AG09319 (cell line): ENCODE measurements around the gene CYP1B1.

Experiments
- DNase-seq: peaks from one replicate; pipeline ENCODE4 v3.0.0-alpha.2; 2010; ENCODE audit warnings: low read depth; ENCODE audit errors: extremely low read depth
- CTCF ChIP-seq: IDR thresholded peaks from 2 replicates; pipeline ENCODE4 v1.5.1; 2011; ENCODE audit warnings: low read depth, mild to moderate bottlenecking, inconsistent platforms, low read length, moderate library complexity

The CYP1B1 gene

DNA sequence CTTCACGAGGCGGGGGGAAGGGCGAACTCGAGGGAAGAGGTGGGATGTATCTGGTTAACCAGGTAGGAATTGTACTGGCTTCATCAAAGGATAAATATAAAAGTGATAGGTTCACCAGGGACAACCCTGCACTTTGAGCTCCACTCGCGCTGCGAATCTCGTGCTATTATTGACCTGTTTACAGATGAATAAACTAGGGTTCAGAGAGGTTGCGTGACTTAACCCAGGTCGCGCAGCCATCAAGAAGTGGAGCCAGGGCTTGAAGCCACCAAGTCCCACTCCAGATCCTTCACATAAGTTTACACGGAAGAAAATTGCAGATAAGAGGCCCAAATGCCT lies 1.4 kb upstream of the CYP1B1 start:
- no peak for DNase-seq
- no peak for TF ChIP-seq CTCF

DNA sequence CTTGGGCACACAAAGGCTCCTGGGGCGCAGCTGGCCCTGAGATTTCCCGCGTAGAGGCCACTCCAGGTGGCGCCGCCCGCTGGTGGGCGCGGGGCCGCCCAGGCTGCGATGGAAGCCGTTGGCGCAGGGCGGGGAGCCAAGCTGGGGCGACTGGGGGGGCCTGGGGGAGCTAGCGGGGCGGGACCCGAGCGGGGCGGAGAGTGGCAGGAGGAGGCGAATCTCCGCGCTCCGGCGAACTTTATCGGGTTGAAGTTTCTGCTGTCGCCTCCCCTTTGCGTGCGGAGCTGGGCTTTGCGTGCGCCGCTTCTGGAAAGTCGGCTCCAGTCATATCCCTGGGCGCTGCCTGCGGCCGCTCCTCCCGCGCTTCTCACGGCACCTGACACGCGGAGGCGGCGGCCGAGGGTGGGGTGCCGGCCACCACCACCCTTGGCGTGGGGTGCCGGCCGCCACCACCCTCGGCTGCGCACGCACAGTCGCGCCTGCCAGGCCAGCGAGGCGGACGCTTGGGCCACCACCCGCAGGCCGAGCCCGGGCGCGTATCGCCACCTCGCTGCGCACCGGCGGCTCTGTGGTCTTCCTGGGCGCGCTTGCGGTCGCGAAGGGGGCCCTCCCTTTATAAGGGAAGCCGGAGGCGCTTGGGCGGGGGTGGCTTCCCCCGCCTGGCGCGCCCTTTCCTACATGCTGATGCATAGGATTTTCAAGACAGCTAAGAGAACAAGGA lies 919 bp upstream of the CYP1B1 start:
- peak; percentile 40 for TF ChIP-seq CTCF
- DNase-seq, result peak; percentile 99

GRCh38 chr2:38076152-38076709 lies 280 bp upstream of the CYP1B1 start:
- peak; percentile 87 for DNase-seq

GRCh38 chr2:38074764-38075506 lies 1.0 kb downstream of the CYP1B1 start:
- no peak for DNase-seq
- no peak for TF ChIP-seq CTCF

More at GRCh38 chr2:38076152-38076709, 280 bp upstream of the CYP1B1 start:
- peak; percentile 43 for TF ChIP-seq CTCF

DNA sequence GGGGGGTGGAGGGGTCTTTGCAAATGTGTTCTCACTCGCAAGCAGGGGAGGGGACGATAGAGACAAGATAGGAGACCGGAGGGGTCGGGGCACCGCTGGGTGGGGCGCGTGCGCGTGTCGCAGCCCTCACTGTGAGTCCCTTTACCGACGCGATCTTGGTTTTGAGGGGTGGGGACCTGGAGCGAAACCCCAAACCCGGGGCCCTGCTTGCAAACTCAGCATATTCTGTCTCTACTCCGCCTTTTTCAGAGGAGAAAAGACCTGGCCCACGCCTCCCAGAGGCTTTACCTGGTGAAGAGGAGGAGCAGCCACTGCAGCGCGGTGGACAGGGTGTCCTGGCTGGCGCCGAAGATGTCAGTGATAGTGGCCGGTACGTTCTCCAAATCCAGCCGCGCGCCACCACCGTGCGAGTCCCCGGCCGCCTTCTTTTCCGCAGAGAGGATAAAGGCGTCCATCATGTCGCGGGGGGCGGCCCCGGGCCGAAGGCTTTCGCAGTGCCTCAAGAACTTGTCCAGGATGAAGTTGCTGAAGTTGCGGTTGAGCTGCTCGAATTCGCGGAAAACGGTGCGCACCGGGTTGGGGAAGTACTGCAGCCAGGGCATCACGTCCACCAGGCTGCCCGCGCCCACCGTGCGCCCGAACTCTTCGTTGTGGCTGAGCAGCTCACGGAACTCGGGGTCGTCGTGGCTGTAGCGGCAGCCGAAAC lies 1.7 kb downstream of the CYP1B1 start:
- no peak for DNase-seq
- no peak for TF ChIP-seq CTCF

- no peak for DNase-seq
These were observed 2.5 kb downstream of the CYP1B1 start for GRCh38 chr2:38073211-38074057.

More at GRCh38 chr2:38073211-38074057, 2.5 kb downstream of the CYP1B1 start:
- no peak for TF ChIP-seq CTCF
